ENCODE results near the gene GIT2. TPM values are rescaled to one million over a fixed set of nuclear protein-coding genes. Genes with fewer than 3 reads are reported as not detected.

GIT2 gene, protein sequence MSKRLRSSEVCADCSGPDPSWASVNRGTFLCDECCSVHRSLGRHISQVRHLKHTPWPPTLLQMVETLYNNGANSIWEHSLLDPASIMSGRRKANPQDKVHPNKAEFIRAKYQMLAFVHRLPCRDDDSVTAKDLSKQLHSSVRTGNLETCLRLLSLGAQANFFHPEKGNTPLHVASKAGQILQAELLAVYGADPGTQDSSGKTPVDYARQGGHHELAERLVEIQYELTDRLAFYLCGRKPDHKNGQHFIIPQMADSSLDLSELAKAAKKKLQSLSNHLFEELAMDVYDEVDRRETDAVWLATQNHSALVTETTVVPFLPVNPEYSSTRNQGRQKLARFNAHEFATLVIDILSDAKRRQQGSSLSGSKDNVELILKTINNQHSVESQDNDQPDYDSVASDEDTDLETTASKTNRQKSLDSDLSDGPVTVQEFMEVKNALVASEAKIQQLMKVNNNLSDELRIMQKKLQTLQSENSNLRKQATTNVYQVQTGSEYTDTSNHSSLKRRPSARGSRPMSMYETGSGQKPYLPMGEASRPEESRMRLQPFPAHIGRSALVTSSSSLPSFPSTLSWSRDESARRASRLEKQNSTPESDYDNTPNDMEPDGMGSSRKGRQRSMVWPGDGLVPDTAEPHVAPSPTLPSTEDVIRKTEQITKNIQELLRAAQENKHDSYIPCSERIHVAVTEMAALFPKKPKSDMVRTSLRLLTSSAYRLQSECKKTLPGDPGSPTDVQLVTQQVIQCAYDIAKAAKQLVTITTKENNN
- total RNA-seq: 71.1 and 72.3 TPM in 2 replicates

DNA sequence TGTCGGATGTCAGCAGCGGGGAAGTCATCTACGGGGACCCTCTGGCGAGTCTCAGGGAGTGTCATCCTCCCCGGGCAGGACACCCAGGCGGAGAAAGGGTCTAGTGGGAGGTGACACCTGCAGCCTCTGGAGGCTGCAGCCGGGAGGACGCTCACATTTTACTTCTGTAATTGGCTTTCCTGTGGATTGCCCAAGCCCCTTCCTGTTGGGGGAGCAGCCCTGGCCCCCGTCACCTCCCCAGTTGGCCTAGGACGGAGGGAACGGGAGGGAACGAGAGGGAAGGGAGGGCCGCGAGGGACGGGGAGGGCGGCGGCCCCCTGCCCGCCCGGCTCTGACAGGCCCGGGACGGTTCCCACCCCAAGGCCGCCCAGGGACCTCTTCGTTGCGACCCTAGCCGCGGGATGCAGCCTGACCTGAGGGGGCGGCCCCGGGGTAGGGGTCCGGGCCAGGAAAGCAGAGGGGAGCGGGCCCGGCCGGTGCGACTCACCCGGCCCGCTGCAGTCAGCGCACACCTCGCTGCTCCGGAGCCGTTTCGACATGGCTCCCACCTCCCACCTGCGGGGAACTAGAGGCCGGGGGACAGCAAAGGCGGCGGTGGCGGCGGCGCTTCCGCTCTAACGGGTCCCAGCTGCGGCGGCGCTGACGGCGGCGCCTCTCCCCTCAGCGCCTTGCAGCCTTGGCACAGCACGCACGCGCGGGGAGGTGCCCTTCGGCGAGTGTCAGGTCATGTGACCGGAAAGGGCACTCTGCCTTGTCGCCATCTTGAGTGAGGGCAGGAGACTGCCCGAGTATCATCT is at the start of gene GIT2:
TSS of gene GIT2 (minus strand) at position 683 of the 797 bp plus-strand sequence. CDS start at position 539, 144 bp downstream.
- intact Hi-C loops (cut with micrococcal nuclease): loop anchor here (1.0 to 5.0 kb wide), 3 partner anchors 9 to 51 kb away; partner anchors contain the start of gene C12orf76
- H3K9me3 Mint-ChIP-seq: no peaks in the 10 kb centered on the region
- peaks cover 30% of the 10 kb centered on the region for H3K36me3 Mint-ChIP-seq (ENCODE audit: low read depth)
- no peaks in the 10 kb centered on the region for H3K27me3 Mint-ChIP-seq (ENCODE audit: low read depth)
- peak; percentile 94 for DNase-seq (ENCODE audit: low spot score)
- H3K27ac Mint-ChIP-seq: peak within 1 kb of the TSS; percentile 91
- peak within 1 kb of the TSS; percentile 98 for H3K4me3 Mint-ChIP-seq (ENCODE audit: low read depth)
- peaks cover 49% of the 10 kb centered on the region for H3K4me1 Mint-ChIP-seq (ENCODE audit: low read depth)

DNA sequence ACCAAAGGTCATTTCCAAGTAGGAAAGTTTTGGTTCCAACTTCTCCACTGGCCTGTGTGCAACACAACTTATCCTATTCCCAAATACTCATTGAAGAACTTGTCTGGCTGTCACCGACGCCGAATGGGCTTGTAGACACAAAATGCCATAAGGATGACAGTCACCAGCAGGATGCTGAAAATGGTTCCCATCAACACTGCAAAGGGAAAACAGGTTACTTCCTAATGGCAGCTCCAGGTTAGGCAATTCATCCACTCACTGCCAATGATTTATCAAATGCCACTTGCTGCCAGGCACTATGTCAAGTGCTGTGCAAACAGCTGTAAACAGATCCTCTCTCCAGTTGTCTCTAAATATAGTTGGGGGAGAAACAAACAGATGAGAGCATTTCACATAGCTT is 46.1 kb upstream of the GIT2 start:
- no peaks in the 10 kb centered on the region for H3K27me3 Mint-ChIP-seq (ENCODE audit: low read depth)
- H3K4me1 Mint-ChIP-seq (ENCODE audit: low read depth): peaks cover 56% of the 10 kb centered on the region
- no peak for DNase-seq (ENCODE audit: low spot score)
- intact Hi-C loops (cut with micrococcal nuclease): no loop called here
- peaks cover 75% of the 10 kb centered on the region for H3K36me3 Mint-ChIP-seq (ENCODE audit: low read depth)
- no peaks in the 10 kb centered on the region for H3K9me3 Mint-ChIP-seq
- H3K27ac Mint-ChIP-seq: peak overlapping the region; percentile 83
- no peak overlapping the region for H3K4me3 Mint-ChIP-seq (ENCODE audit: low read depth)

DNA sequence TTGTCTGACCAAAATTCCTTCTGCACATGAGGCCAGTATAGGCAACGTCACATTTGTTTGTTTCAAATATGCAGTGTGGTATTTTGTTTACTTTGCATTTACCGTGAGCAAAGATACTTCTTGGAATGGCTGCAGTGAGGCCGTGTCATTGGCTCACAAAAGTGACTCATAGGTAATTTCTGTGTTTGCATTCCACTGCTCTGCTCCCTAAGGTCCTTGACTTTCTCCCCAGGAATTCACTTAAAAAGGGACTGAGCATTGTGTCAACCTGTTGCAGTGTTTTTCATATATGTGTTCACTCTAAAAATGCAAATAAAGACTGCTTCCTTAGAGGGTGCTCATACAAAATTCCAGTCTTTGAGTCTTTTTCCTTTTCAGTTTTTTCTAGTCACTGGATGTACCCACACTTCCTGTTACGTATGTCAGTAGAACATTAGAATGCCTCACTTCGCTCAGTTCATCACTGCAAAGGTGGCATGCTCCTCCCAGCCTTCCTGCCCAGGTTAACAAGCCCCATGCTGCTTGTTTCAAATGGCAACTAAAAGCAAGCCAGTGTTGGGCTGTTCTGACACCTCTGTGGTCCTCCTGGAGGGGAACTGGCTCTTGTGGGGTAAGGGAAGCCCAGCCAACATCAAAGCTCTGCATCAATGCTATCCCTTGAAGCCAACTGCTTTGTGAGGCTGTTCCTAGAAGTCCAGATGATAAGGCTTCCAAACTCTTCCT is 43.1 kb upstream of the GIT2 start:
- H3K9me3 Mint-ChIP-seq: no peaks in the 10 kb centered on the region
- H3K36me3 Mint-ChIP-seq (ENCODE audit: low read depth): peaks cover 82% of the 10 kb centered on the region
- H3K4me1 Mint-ChIP-seq (ENCODE audit: low read depth): peaks cover 49% of the 10 kb centered on the region
- H3K27me3 Mint-ChIP-seq (ENCODE audit: low read depth): no peaks in the 10 kb centered on the region
- H3K4me3 Mint-ChIP-seq (ENCODE audit: low read depth): no peak overlapping the region
- no peak for DNase-seq (ENCODE audit: low spot score)
- peak overlapping the region; percentile 92 for H3K27ac Mint-ChIP-seq
- intact Hi-C loops (cut with micrococcal nuclease): loop anchor here (5.0 kb wide), 1 partner anchor 37 kb away; no protein-coding TSS in a partner anchor

DNA sequence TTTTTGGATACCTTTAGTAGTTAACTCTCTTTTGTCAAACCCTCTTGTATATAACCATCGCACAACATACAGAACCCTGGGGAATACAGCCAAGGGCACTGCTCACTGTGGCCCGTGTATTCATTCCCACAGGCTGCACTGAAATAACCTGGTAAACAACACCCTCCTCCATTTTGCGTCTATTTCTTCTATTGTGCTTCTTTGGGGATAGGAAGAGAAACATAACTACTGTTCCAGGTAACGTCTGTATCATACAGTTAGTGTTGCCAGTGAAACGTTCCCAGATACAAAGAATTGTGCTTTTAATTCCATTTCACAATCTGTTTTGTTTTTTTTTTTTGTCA is 42.5 kb upstream of the GIT2 start:
- H3K9me3 Mint-ChIP-seq: no peaks in the 10 kb centered on the region
- peaks cover 81% of the 10 kb centered on the region for H3K36me3 Mint-ChIP-seq (ENCODE audit: low read depth)
- peaks cover 46% of the 10 kb centered on the region for H3K4me1 Mint-ChIP-seq (ENCODE audit: low read depth)
- H3K27me3 Mint-ChIP-seq (ENCODE audit: low read depth): no peaks in the 10 kb centered on the region
- intact Hi-C loops (cut with micrococcal nuclease): loop anchor here (5.0 kb wide), 1 partner anchor 36 kb away; no protein-coding TSS in a partner anchor
- no peak overlapping the region for H3K4me3 Mint-ChIP-seq (ENCODE audit: low read depth)
- H3K27ac Mint-ChIP-seq: peak overlapping the region; percentile 92
- no peak for DNase-seq (ENCODE audit: low spot score)

DNA sequence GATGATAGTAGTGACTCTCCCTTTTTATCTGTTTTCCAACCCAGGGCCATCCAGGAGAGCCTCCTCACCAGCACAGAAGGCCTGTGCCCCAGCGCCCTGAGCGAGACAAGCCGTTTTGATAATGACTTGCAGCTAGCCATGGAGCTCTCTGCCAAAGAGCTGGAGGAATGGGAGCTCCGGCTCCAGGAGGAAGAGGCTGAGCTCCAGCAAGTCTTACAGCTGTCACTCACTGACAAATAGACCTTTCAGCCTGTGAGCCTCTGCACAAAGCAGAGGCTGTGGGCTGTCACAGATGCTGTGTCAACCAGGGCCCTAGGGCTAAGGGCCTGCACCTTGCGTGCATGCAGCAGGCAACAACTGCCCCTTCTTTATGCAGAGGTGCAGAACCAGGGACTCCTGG is 41.1 kb upstream of the GIT2 start:
- Mint-ChIP-seq H3K4me3 (ENCODE audit: low read depth) (no peak overlapping the region), H3K27me3 (ENCODE audit: low read depth) (no peaks in the 10 kb centered on the region), H3K4me1 (ENCODE audit: low read depth) (peaks cover 38% of the 10 kb centered on the region), H3K27ac (no peak overlapping the region), H3K9me3 (no peaks in the 10 kb centered on the region), H3K36me3 (ENCODE audit: low read depth) (peaks cover 81% of the 10 kb centered on the region)
- DNase-seq (ENCODE audit: low spot score): no peak
- intact Hi-C loops (cut with micrococcal nuclease): loop anchor here (5.0 kb wide), 1 partner anchor 35 kb away; no protein-coding TSS in a partner anchor

DNA sequence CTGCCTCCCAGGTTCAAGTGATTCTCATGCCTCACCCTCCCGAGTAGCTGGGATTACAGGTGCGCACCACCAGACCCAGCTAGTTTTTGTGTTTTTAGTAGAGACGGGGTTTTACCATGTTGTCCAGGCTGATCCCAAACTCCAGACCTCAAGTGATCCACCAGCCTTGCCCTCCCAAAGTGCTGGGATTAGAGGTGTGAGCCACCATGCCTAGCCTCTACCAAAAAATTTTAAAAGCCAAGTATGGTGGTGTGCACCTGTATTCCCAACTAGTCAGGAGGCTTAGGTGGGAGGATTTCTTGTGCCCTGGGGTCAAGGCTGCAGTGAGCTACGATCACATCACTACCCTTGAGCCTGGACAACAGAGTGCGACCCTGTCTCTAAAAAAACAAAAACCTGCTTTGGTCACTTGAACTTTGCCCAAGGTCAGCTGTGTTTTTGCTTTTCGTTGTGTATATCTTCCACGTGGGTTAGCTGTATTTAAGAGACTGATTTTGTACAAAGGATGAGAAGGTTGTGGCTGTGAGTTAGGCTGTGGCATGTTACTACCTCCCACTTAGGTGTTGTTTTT is 39.5 kb upstream of the GIT2 start:
- Mint-ChIP-seq H3K4me3 (ENCODE audit: low read depth) (no peak overlapping the region), H3K9me3 (no peaks in the 10 kb centered on the region), H3K36me3 (ENCODE audit: low read depth) (peaks cover 73% of the 10 kb centered on the region), H3K4me1 (ENCODE audit: low read depth) (peaks cover 27% of the 10 kb centered on the region), H3K27me3 (ENCODE audit: low read depth) (no peaks in the 10 kb centered on the region), H3K27ac (no peak overlapping the region)
- DNase-seq (ENCODE audit: low spot score): no peak
- intact Hi-C loops (cut with micrococcal nuclease): loop anchor here (5.0 kb wide), 1 partner anchor 33 kb away; no protein-coding TSS in a partner anchor

DNA sequence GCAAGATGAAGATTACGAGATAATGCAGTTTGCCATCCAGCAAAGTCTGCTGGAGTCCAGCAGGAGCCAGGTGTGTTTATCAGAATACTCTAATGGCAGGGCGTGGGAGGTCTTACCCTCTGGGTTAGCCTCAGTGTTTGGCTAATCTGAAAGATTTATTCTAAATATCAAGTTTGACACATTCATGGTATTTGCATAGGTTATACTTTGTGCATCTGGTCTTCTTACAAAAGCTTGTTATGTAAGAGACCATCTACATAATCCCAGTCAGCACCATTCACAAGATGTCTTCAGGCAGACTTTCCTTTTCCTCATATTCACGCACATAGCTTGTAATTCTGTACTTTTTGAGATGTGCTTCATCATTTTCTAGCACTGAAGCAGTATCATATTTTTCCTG is 37.7 kb upstream of the GIT2 start:
- H3K27me3 Mint-ChIP-seq (ENCODE audit: low read depth): no peaks in the 10 kb centered on the region
- DNase-seq (ENCODE audit: low spot score): no peak
- no peak overlapping the region for H3K27ac Mint-ChIP-seq
- H3K36me3 Mint-ChIP-seq (ENCODE audit: low read depth): peaks cover 66% of the 10 kb centered on the region
- no peak overlapping the region for H3K4me3 Mint-ChIP-seq (ENCODE audit: low read depth)
- intact Hi-C loops (cut with micrococcal nuclease): no loop called here
- H3K4me1 Mint-ChIP-seq (ENCODE audit: low read depth): peaks cover 16% of the 10 kb centered on the region
- no peaks in the 10 kb centered on the region for H3K9me3 Mint-ChIP-seq

DNA sequence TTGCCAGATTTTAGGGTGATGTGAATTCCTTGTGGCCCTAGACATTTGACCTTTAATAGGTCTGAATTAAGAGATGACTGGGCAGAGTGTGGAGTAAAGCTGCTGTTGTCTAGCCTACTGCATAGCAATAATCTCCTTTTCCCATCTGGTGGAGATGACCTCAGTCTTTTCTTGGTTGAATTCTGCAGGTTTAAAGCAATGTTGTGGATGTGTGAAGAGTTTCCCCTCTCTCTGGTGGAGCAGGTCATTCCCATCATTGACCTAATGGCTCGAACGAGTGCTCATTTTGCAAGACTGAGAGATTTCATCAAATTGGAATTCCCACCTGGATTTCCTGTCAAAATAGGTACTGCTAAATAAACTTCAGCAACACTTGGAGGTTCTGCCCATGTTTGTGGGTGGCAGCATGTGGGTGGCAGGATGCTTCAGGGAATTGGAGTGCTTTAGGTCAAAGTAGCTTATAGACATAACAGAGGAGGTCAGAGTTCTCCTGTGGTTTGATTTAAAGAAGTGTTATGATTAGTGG is 33.2 kb upstream of the GIT2 start:
- H3K27me3 Mint-ChIP-seq (ENCODE audit: low read depth): no peaks in the 10 kb centered on the region
- peaks cover 64% of the 10 kb centered on the region for H3K36me3 Mint-ChIP-seq (ENCODE audit: low read depth)
- H3K4me1 Mint-ChIP-seq (ENCODE audit: low read depth): peaks cover 11% of the 10 kb centered on the region
- DNase-seq (ENCODE audit: low spot score): no peak
- H3K4me3 Mint-ChIP-seq (ENCODE audit: low read depth): no peak overlapping the region
- no peak overlapping the region for H3K27ac Mint-ChIP-seq
- H3K9me3 Mint-ChIP-seq: no peaks in the 10 kb centered on the region
- intact Hi-C loops (cut with micrococcal nuclease): no loop called here

DNA sequence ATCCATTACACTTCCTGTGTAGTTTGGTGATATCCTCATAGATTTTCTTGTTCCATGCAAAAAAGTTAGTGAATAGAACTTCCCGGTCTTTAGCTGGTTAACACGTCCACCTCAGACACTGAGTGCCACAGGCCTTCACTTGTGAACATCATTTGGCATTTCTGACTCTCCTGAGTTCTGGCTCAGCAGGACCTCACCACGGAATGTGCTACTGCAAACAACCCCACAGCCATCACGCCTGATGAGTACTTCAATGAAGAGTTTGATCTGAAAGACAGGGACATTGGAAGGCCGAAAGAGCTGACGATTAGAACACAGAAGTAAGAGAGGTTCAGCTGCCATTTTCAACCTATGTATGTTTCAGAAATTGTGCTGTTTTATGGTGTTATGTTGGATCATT is 32.2 kb upstream of the GIT2 start:
- intact Hi-C loops (cut with micrococcal nuclease): no loop called here

DNA sequence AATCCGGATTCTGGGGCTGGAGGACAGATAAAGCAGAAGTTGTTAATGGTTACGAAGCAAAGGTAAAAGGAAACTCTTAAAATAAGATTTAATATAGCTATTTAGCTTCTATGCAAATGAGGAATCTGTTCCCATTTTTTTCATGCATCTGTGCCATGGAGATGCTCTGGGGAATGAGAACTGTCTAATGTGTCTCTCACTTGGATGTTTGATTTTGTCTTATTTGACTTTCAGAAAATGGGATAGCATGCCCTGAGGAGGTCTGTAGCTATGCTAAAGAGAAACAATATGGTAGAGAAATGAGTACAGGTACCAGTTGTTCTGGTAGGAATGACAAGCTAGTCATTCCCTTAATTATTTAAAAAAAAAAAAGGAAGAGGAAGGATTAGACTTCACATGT is 27.9 kb upstream of the GIT2 start:
- DNase-seq (ENCODE audit: low spot score): no peak
- Mint-ChIP-seq H3K27me3 (ENCODE audit: low read depth) (no peaks in the 10 kb centered on the region), H3K9me3 (no peaks in the 10 kb centered on the region), H3K4me3 (ENCODE audit: low read depth) (no peak overlapping the region), H3K36me3 (ENCODE audit: low read depth) (peaks cover 72% of the 10 kb centered on the region), H3K4me1 (ENCODE audit: low read depth) (peaks cover 6% of the 10 kb centered on the region), H3K27ac (no peak overlapping the region)
- intact Hi-C loops (cut with micrococcal nuclease): no loop called here

More for the DNA sequence above, 32.2 kb upstream of the GIT2 start:
- Mint-ChIP-seq H3K36me3 (ENCODE audit: low read depth) (peaks cover 65% of the 10 kb centered on the region), H3K4me3 (ENCODE audit: low read depth) (no peak overlapping the region), H3K27me3 (ENCODE audit: low read depth) (no peaks in the 10 kb centered on the region), H3K4me1 (ENCODE audit: low read depth) (peaks cover 11% of the 10 kb centered on the region), H3K27ac (peak overlapping the region; percentile 11), H3K9me3 (no peaks in the 10 kb centered on the region)
- DNase-seq (ENCODE audit: low spot score): no peak

DNA sequence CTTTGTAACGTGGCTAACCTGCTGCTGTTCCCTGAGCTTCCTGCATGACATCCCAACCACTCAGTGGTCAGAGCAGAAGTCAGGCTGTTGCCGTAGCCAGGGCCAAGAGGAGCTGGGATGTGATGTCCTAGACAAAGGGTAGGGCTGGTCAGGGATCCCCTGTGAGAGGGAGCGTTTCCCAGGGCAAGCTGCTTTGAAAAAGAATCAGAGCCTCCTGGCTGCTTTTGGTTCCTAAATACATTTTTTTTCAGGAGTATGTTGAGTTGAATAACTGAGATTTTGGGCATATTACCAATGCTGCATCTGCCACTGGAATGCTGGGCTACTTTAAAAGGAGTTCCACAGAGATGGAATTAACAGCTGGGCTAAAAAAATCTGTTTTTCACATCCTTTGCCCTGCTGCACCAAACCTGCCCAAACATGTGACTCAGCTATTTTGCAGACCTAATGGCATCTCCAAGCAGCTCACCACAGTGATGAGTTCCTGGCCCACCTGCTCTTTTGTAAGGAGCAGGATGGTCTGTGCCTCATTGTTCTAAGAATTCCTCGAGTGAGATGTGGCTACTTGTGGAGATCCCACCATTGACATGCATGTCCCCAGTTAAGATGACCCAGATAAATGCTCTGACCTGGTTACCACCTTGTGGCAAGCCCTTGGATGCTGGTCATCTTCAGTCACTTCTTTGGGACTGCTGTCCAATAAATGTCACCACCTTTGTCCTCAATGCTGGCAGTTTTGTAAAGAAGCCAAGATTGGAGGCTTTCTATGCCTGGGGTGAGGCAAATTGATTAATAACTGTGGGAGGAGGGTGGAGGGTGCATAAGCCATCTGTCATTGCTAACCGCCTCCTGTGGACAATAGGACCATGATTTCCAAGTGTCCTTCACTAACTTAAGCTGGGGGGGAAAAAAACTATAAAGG is 27.2 kb upstream of the GIT2 start:
- Mint-ChIP-seq H3K27me3 (ENCODE audit: low read depth) (no peaks in the 10 kb centered on the region), H3K27ac (no peak overlapping the region), H3K36me3 (ENCODE audit: low read depth) (peaks cover 75% of the 10 kb centered on the region), H3K4me1 (ENCODE audit: low read depth) (peaks cover 5% of the 10 kb centered on the region), H3K9me3 (no peaks in the 10 kb centered on the region), H3K4me3 (ENCODE audit: low read depth) (no peak overlapping the region)
- intact Hi-C loops (cut with micrococcal nuclease): no loop called here
- no peak for DNase-seq (ENCODE audit: low spot score)

Data from activated T-helper 2 cell treated with anti-CD3 and anti-CD28 coated beads, Interferon-gamma antibody, Interleukin-2, Interleukin-4, amounts not matched to agents 10 μg/mL and 5 μg/mL and 100 μg/mL, durations not matched to agents 14 hours and 24 hours and 36 hours (primary cell).